H9 (cell line): ENCODE results near the gene ERC2. TPM values are rescaled to one million over a fixed set of nuclear protein-coding genes. Genes with fewer than 3 reads are reported as not detected.

Experiments used
- DNase-seq: peaks from one replicate; pipeline ENCODE4 v3.0.0-alpha.2; 2017
- H2AFZ ChIP-seq: one replicate; pipeline ENCODE4 v1.6.1; 2013; ENCODE audit warnings: mild to moderate bottlenecking, low read length, control low read depth, moderate library complexity
- H2AK5ac ChIP-seq: 2 replicates; pipeline ENCODE4 v1.6.1; 2013; ENCODE audit warnings: low read length, control low read depth, mixed read lengths; ENCODE audit not compliant: insufficient read length
- H2BK120ac ChIP-seq: one replicate; pipeline ENCODE4 v1.6.1; 2013; ENCODE audit warnings: low read depth, mild to moderate bottlenecking, low read length, control low read depth, inconsistent platforms; ENCODE audit not compliant: poor library complexity, severe bottlenecking
- H2BK12ac ChIP-seq: 2 replicates; pipeline ENCODE4 v1.6.1; 2013; ENCODE audit warnings: low read length, control low read depth, mixed read lengths, low read depth; ENCODE audit not compliant: insufficient read length
- H2BK15ac ChIP-seq: 2 replicates; pipeline ENCODE4 v1.6.1; 2013; ENCODE audit warnings: low read depth, low read length, control low read depth
- H2BK20ac ChIP-seq: one replicate; pipeline ENCODE4 v1.6.1; 2013; ENCODE audit warnings: low read depth, mild to moderate bottlenecking, low read length, control low read depth, inconsistent platforms; ENCODE audit not compliant: poor library complexity, severe bottlenecking
- H2BK5ac ChIP-seq: 2 replicates; pipeline ENCODE4 v1.6.1; 2013; ENCODE audit warnings: low read length, control low read depth, mixed read lengths; ENCODE audit not compliant: insufficient read length
- H3K14ac ChIP-seq: 2 replicates; pipeline ENCODE4 v1.6.1; 2013; ENCODE audit warnings: low read length, control low read depth; ENCODE audit not compliant: insufficient read depth
- H3K18ac ChIP-seq: 2 replicates; pipeline ENCODE4 v1.6.1; 2013; ENCODE audit warnings: low read depth, mild to moderate bottlenecking, mixed read lengths, low read length, control low read depth; ENCODE audit not compliant: insufficient read length
- H3K23ac ChIP-seq: 2 replicates; pipeline ENCODE4 v1.6.1; 2013; ENCODE audit warnings: low read length, control low read depth, mixed read lengths, low read depth; ENCODE audit not compliant: insufficient read length
- H3K23me2 ChIP-seq: 2 replicates; pipeline ENCODE4 v1.6.1; 2013; ENCODE audit warnings: low read depth, mild to moderate bottlenecking, mixed read lengths, low read length, control low read depth; ENCODE audit not compliant: insufficient read length, poor library complexity, severe bottlenecking
- H3K27ac ChIP-seq: 2 replicates; pipeline ENCODE4 v1.5.1; 2013; ENCODE audit warnings: low read length, control low read depth, mixed read lengths, low read depth; ENCODE audit not compliant: insufficient read length
- H3K27me3 ChIP-seq: 2 replicates; pipeline ENCODE4 v1.6.1; 2013; ENCODE audit warnings: low read length, control low read depth, inconsistent platforms; ENCODE audit not compliant: insufficient read depth
- H3K4ac ChIP-seq: 2 replicates; pipeline ENCODE4 v1.6.1; 2013; ENCODE audit warnings: low read depth, mild to moderate bottlenecking, control low read depth, inconsistent platforms, low read length, moderate library complexity
- H3K4me1 ChIP-seq: 2 replicates; pipeline ENCODE4 v1.6.1; 2013; ENCODE audit warnings: low read length, control low read depth, inconsistent platforms; ENCODE audit not compliant: insufficient read depth
- H3K4me2 ChIP-seq: 2 replicates; pipeline ENCODE4 v1.6.1; 2013; ENCODE audit warnings: low read length, control low read depth, mixed read lengths; ENCODE audit not compliant: insufficient read length, insufficient read depth
- H3K56ac ChIP-seq: 2 replicates; pipeline ENCODE4 v1.6.1; 2013; ENCODE audit warnings: low read depth, mild to moderate bottlenecking, mixed read lengths, low read length, control low read depth; ENCODE audit not compliant: insufficient read length
- H3K79me1 ChIP-seq: 2 replicates; pipeline ENCODE4 v1.6.1; 2013; ENCODE audit warnings: low read depth, mild to moderate bottlenecking, moderate library complexity, low read length, control low read depth, inconsistent platforms; ENCODE audit not compliant: insufficient read depth, poor library complexity, severe bottlenecking
- H3K79me2 ChIP-seq: 2 replicates; pipeline ENCODE4 v1.6.1; 2013; ENCODE audit warnings: low read length, control low read depth, inconsistent platforms; ENCODE audit not compliant: insufficient read depth
- H3K9ac ChIP-seq: 2 replicates; pipeline ENCODE4 v1.6.1; 2013; ENCODE audit warnings: low read length, control low read depth, mixed read lengths; ENCODE audit not compliant: insufficient read length; ENCODE audit errors: extremely low read depth
- H3K9me3 ChIP-seq: one replicate; pipeline ENCODE4 v1.6.1; 2013; ENCODE audit warnings: low read depth, low read length, inconsistent platforms; ENCODE audit not compliant: control insufficient read depth
- H3T11ph ChIP-seq: one replicate; pipeline ENCODE4 v1.6.1; 2013; ENCODE audit warnings: mild to moderate bottlenecking, low read length, control low read depth, inconsistent platforms
- H4K20me1 ChIP-seq: one replicate; pipeline ENCODE4 v1.6.1; 2013; ENCODE audit not compliant: control insufficient read depth, insufficient read length, insufficient read depth
- H4K5ac ChIP-seq: 2 replicates; pipeline ENCODE4 v1.6.1; 2013; ENCODE audit warnings: low read depth, mild to moderate bottlenecking, mixed read lengths, low read length, control low read depth; ENCODE audit not compliant: insufficient read length
- H4K8ac ChIP-seq: replicated peaks from 2 replicates; pipeline ENCODE4 v1.6.1; 2013; ENCODE audit warnings: low read length, control low read depth, mixed read lengths, low read depth; ENCODE audit not compliant: insufficient read length
- H4K91ac ChIP-seq: 2 replicates; pipeline ENCODE4 v1.6.1; 2013; ENCODE audit warnings: low read depth, mild to moderate bottlenecking, moderate library complexity, mixed read lengths, low read length, control low read depth; ENCODE audit not compliant: insufficient read length
- H3K27ac Mint-ChIP-seq, 3 experiments: 2 replicates in 2 of 3; 3 replicates in 1 of 3; pipeline ENCODE4 v1.8.0; 2020 to 2021; ENCODE audit warnings: mixed read lengths in 3 of 3, mild to moderate bottlenecking in 1 of 3, moderate library complexity in 1 of 3
- H3K27me3 Mint-ChIP-seq: 2 replicates; pipeline ENCODE4 v1.8.0; 2021; ENCODE audit warnings: low read depth, mild to moderate bottlenecking, moderate library complexity, mixed read lengths
- H3K36me3 Mint-ChIP-seq, 3 experiments: 2 replicates in 2 of 3; 3 replicates in 1 of 3; pipeline ENCODE4 v1.8.0; 2020 to 2021; ENCODE audit warnings: low read depth in 3 of 3, mixed read lengths in 3 of 3; ENCODE audit not compliant: insufficient read depth in 1 of 3
- H3K4me1 Mint-ChIP-seq, 2 experiments: 2 replicates each; pipeline ENCODE4 v1.8.0; 2020; ENCODE audit warnings: mixed read lengths in 2 of 2
- H3K4me3 Mint-ChIP-seq, 2 experiments: 2 replicates in 1 of 2; 3 replicates in 1 of 2; pipeline ENCODE4 v1.8.0; 2020 to 2021; ENCODE audit warnings: mild to moderate bottlenecking in 2 of 2, mixed read lengths in 2 of 2, moderate library complexity in 1 of 2
- H3K9me3 Mint-ChIP-seq, 2 experiments: 2 replicates in 1 of 2; 3 replicates in 1 of 2; pipeline ENCODE4 v1.8.0; 2020; ENCODE audit warnings: mild to moderate bottlenecking in 2 of 2, mixed read lengths in 2 of 2, moderate library complexity in 1 of 2
- CTCF ChIP-seq: fragments of 200-600 bp; sonication (generic); conservative IDR thresholded peaks from 3 replicates; pipeline ENCODE4 v1.8.0; 2021; ENCODE audit warnings: antibody characterized with exemption, mild to moderate bottlenecking
- WGBS: extraction: QIAGEN DNeasy Blood & Tissue Kit; methylation state at CpG from one replicate; pipeline ENCODE4 v1.1.7; 2013; ENCODE audit warnings: missing lambda C conversion rate, low lambda C conversion rate, mixed read lengths; ENCODE audit not compliant: insufficient read length; ENCODE audit errors: extremely low coverage; 5-methylcytosine and 5-hydroxymethylcytosine counted together
- total RNA-seq: library from RNA; stranded (reverse); gene quantifications from 2 replicates; pipeline ENCODE4 v1.2.1, GENCODE V29; 2021

ERC2 gene
- total RNA-seq, 1 experiment from 2014 or later, result 15.4 TPM

GRCh38 chr3:56254835-56255234, 213.4 kb downstream of the ERC2 start:
- WGBS, result no CpG with 5 or more reads among the region's 3 CpGs
- Histone ChIP-seq H4K91ac (no peak overlapping the region), H3K4me1 (peaks cover 5% of the 10 kb centered on the region; the same call in 1 of the 2 replicates), H2BK120ac (no peak overlapping the region), H2BK15ac (no peak overlapping the region), H3K79me1 (no peaks in the 10 kb centered on the region), H3K23ac (no peak overlapping the region), H3K14ac (no peak overlapping the region), H3T11ph (no peak overlapping the region), H4K20me1 (no peaks in the 10 kb centered on the region), H3K27me3 (no peaks in the 10 kb centered on the region), H3K79me2 (no peaks in the 10 kb centered on the region), H3K4me2 (no peak overlapping the region), H4K8ac (no peak overlapping the region), H3K56ac (no peak overlapping the region), H2BK12ac (no peak overlapping the region), H3K23me2 (no peaks in the 10 kb centered on the region), H2AK5ac (no peak overlapping the region), H2AFZ (no peak overlapping the region), H4K5ac (no peak overlapping the region), H3K9ac (no peak overlapping the region), H3K4ac (no peak overlapping the region), H2BK5ac (no peak overlapping the region), H3K27ac (no peak overlapping the region), H2BK20ac (no peak overlapping the region), H3K9me3 (no peaks in the 10 kb centered on the region), H3K18ac (no peak overlapping the region)
- no peak overlapping the region; a peak in 1 of 7 replicates for H3K27ac Mint-ChIP-seq
- peak; percentile 70 for TF ChIP-seq CTCF
- no peaks in the 10 kb centered on the region for H3K27me3 Mint-ChIP-seq
- no peak for DNase-seq
- peaks cover 33 to 44% of the 10 kb centered on the region in 2 experiments for H3K4me1 Mint-ChIP-seq
- no peaks in the 10 kb centered on the region for H3K9me3 Mint-ChIP-seq
- H3K4me3 Mint-ChIP-seq, result no peak overlapping the region
- no peaks in the 10 kb centered on the region for H3K36me3 Mint-ChIP-seq
